Endothelial cell of umbilical vein (primary cell): ENCODE data around the gene IGHMBP2. TPM values are rescaled to one million over a fixed set of nuclear protein-coding genes. Genes with fewer than 3 reads are reported as not detected.

Source experiments
- BruUV-seq: library from RNA; stranded (reverse); fragments of 400-500 nt; replicated peaks from 2 replicates; lab custom pipeline; 2021; lab: Mats Ljungman, UMichigan
- CTCF ChIA-PET: fragments of 300-600, 350-600 bp; sonication (Branson Sonifier 250); formaldehyde crosslinking; loops from one replicate; lab custom pipeline; 2021; ENCODE audit warnings: antibody characterized with exemption, inconsistent platforms; lab: Charles Lee
- POLR2A ChIA-PET: fragments of 300-600, 350-600 bp; sonication (Branson Sonifier 250); formaldehyde crosslinking; loops from one replicate; lab custom pipeline; 2021; ENCODE audit warnings: antibody characterized with exemption, inconsistent platforms; lab: Charles Lee
- DNase-seq: peaks from one replicate; pipeline ENCODE4 v3.0.0-alpha.2; 2011; ENCODE audit warnings: low read depth, low spot score
- FAIRE-seq: peaks from 2 replicates; lab custom pipeline; 2011; peaks lifted over from hg19 to GRCh38; lab: Jason Lieb, UNC
- H2AFZ ChIP-seq: 2 replicates; pipeline ENCODE4 v1.6.0; 2012; ENCODE audit warnings: low read depth, low read length, control low read depth, inconsistent platforms
- H3K27ac ChIP-seq: 2 replicates; pipeline ENCODE4 v1.5.1; 2011; ENCODE audit warnings: low read depth, mild to moderate bottlenecking, control low read depth, low read length, moderate library complexity; ENCODE audit not compliant: insufficient read depth
- H3K27me3 ChIP-seq, 2 experiments: 2 replicates each; pipeline versions ENCODE4 v1.6.0 to v1.6.1; 2011; ENCODE audit warnings: low read length in 2 of 2, mixed read lengths in 1 of 2; ENCODE audit not compliant: control insufficient read depth in 2 of 2, insufficient read depth in 2 of 2
- H3K36me3 ChIP-seq, 2 experiments: 2 replicates in 1 of 2; 3 replicates in 1 of 2; pipeline ENCODE4 v1.5.1; 2011; ENCODE audit warnings: low read length in 2 of 2, mild to moderate bottlenecking in 1 of 2, moderate library complexity in 1 of 2; ENCODE audit not compliant: control insufficient read depth in 2 of 2, insufficient read depth in 2 of 2; ENCODE audit errors: extremely low read depth in 1 of 2
- H3K4me1 ChIP-seq: 3 replicates; pipeline ENCODE4 v1.5.1; 2011; ENCODE audit warnings: mild to moderate bottlenecking, low read length; ENCODE audit not compliant: control insufficient read depth, insufficient read depth; ENCODE audit errors: extremely low read depth
- H3K4me2 ChIP-seq: 2 replicates; pipeline ENCODE4 v1.6.1; 2011; ENCODE audit warnings: low read length, control low read depth, mixed read lengths; ENCODE audit not compliant: insufficient read depth
- H3K4me3 ChIP-seq, 3 experiments: fragments of 200-600 bp in 1 of 3; sonication (generic), shearing (Covaris generic) in 1 of 3; replicated peaks in 1 of 3; 2 replicates each; pipeline ENCODE4 v1.5.1; 2011 to 2016; ENCODE audit warnings: control low read depth in 3 of 3, low read length in 3 of 3, mild to moderate bottlenecking in 2 of 3, inconsistent platforms in 1 of 3, low read depth in 1 of 3, moderate library complexity in 1 of 3; ENCODE audit not compliant: insufficient read depth in 1 of 3
- H3K79me2 ChIP-seq: 2 replicates; pipeline ENCODE4 v1.6.0; 2012; ENCODE audit warnings: low read length, inconsistent platforms; ENCODE audit not compliant: control insufficient read depth, insufficient read depth
- H3K9ac ChIP-seq: replicated peaks from 2 replicates; pipeline ENCODE3; 2011; ENCODE audit warnings: low read length, control low read depth; ENCODE audit not compliant: insufficient read depth; ENCODE audit errors: extremely low read depth
- H3K9me1 ChIP-seq: replicated peaks from 3 replicates; pipeline ENCODE4 v1.6.0; 2011; ENCODE audit warnings: mild to moderate bottlenecking, low read length; ENCODE audit not compliant: control insufficient read depth, insufficient read depth; ENCODE audit errors: extremely low read depth
- H3K9me3 ChIP-seq: replicated peaks from 2 replicates; pipeline ENCODE4 v1.5.1; 2012; ENCODE audit warnings: low read length, inconsistent platforms; ENCODE audit not compliant: control insufficient read depth, insufficient read depth
- H4K20me1 ChIP-seq: replicated peaks from 2 replicates; pipeline ENCODE3; 2011; ENCODE audit warnings: mild to moderate bottlenecking, low read length; ENCODE audit not compliant: control insufficient read depth, insufficient read depth; ENCODE audit errors: extremely low read depth
- EZH2 ChIP-seq: IDR thresholded peaks from 2 replicates; pipeline ENCODE4 v1.6.1; 2012; ENCODE audit warnings: borderline replicate concordance, low read depth, mild to moderate bottlenecking, moderate library complexity, low read length, inconsistent platforms; ENCODE audit not compliant: severe bottlenecking
- FOS ChIP-seq: IDR thresholded peaks from 2 replicates; pipeline ENCODE4 v1.6.1; 2011; ENCODE audit warnings: mild to moderate bottlenecking, low read length, moderate library complexity, borderline replicate concordance; ENCODE audit not compliant: insufficient read depth
- GATA2 ChIP-seq: IDR thresholded peaks from 2 replicates; pipeline ENCODE4 v1.7.0; 2011; ENCODE audit warnings: low read depth, mild to moderate bottlenecking, moderate library complexity, mixed read lengths, low read length; ENCODE audit not compliant: insufficient read length, insufficient read depth
- JUN ChIP-seq: IDR thresholded peaks from 2 replicates; pipeline ENCODE4 v1.6.1; 2011; ENCODE audit warnings: borderline replicate concordance, low read depth; ENCODE audit not compliant: insufficient read length, insufficient read depth
- MYC ChIP-seq: IDR thresholded peaks from one replicate; pipeline ENCODE4 v1.6.1; 2011; ENCODE audit warnings: mild to moderate bottlenecking, low read depth, low read length
- POLR2A ChIP-seq: IDR thresholded peaks from 2 replicates; pipeline ENCODE4 v1.6.1; 2012; ENCODE audit warnings: low read depth, mild to moderate bottlenecking, control low read depth, low read length
- POLR2AphosphoS5 ChIP-seq: IDR thresholded peaks from 2 replicates; pipeline ENCODE4 v1.6.1; 2012; ENCODE audit warnings: low read depth, mild to moderate bottlenecking, control low read depth, low read length, moderate library complexity; ENCODE audit not compliant: insufficient read depth
- dilution Hi-C: fragments of 300-500 bp; cut with MboI; formaldehyde crosslinking; loops from one replicate; pipeline ENCODE4 v1.15.0; 2019; ENCODE audit warnings: low sequenced_read_pairs; ENCODE audit not compliant: extremely low pct_ligation_motif_present
- intact Hi-C: fragments of 100-400 bp; cut with micrococcal nuclease; formaldehyde crosslinking; loops from one replicate; pipeline ENCODE4 v1.10.0; 2022
- polyA plus RNA-seq, 4 experiments: library from polyadenylated mRNA; depleted of rRNA in 3 of 4; stranded (reverse) in 3 of 4; unstranded in 1 of 4; fragments of >200 nt; gene quantifications; 2 replicates each; pipeline versions ENCODE4 v1.2.1 to v1.2.3, GENCODE V29; 2011 to 2012; ENCODE audit warnings: missing spikeins in 1 of 4
- total RNA-seq: library from RNA; stranded (reverse); gene quantifications from 2 replicates; pipeline ENCODE4 v1.2.3, GENCODE V29; 2021
- TF ChIP-seq, protein P1 (sequence below), 2 donors: IDR thresholded peaks; 1 replicate in 1 of 2; 2 replicates in 1 of 2; pipeline ENCODE4 v1.5.1; 2011; ENCODE audit warnings: low read length in 2 of 2, mild to moderate bottlenecking in 2 of 2, moderate library complexity in 2 of 2, control low read depth in 1 of 2, inconsistent platforms in 1 of 2, low read depth in 1 of 2; ENCODE audit not compliant: insufficient read depth in 1 of 2; ENCODE audit errors: extremely low read depth in 1 of 2
- TF ChIP-seq, protein P2 (sequence below): IDR thresholded peaks from 2 replicates; pipeline ENCODE4 v1.6.1; 2011; ENCODE audit not compliant: insufficient read depth, insufficient read length

The IGHMBP2 gene
- total and polyA plus RNA-seq, 2 donors (not counting 3 experiments of a cell fraction or from before 2014, with no cell fraction given), result 10.9 to 25.1 TPM

DNA sequence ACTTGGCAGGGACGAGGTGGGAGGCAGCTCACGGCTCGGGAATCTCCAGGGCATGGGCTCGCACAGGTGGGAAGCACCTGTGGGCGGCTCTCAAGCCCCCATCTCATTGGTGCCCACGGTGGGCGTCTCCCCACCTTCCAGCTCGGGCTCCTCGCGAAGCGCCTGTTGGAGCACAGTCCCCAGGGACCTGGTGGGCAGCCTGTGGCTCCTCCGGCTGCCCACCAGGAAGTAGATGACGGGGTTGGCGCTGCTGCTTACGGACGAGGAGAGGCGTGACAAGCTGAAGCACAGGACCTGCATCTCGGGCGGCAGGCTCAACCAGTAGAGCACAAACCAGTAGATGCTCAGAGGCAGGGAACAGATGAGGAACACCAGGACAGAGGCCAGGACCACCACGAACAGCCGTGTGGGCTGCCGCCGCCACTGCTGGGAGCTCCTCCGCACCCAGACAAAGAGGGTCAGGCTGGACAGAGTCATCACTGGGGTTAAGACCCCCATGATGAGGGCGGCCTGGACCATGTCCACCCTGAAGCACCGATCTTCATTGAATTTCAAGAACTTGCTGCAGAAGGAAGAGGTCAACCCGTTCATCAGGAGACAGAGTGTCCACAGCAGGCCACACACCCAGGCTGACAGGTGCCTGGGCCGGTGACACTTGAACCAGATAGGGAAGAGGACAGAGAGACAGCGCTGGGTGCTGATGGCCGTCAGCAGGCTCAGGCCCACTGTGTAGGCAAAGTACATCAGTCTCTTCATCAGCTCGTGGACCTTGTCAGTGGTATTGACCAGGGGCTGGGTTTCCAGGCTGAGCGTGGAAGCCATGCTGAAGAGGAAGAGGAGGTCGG is 76.5 kb downstream of the IGHMBP2 start:
- intact Hi-C loops (no loop called here), dilution Hi-C loops (no loop called here)
- H3K4me3 ChIP-seq, result no peak overlapping the region
- DNase-seq (no peak), FAIRE-seq (no peak)
- H2AFZ ChIP-seq, result no peak overlapping the region
- H3K79me2 ChIP-seq, result no peaks in the 10 kb centered on the region
- no peaks in the 10 kb centered on the region for H3K9me1 ChIP-seq
- peaks cover 0 to 5% of the 10 kb centered on the region in 2 experiments for H3K27me3 ChIP-seq
- no peak overlapping the region for H3K4me2 ChIP-seq
- H3K9me3 ChIP-seq, result no peaks in the 10 kb centered on the region
- no peak overlapping the region for H3K9ac ChIP-seq
- BruUV-seq, result no TSS peak
- no peaks in the 10 kb centered on the region for H4K20me1 ChIP-seq
- no peaks in the 10 kb centered on the region for H3K36me3 ChIP-seq
- no peak overlapping the region for H3K27ac ChIP-seq
- no peaks in the 10 kb centered on the region for H3K4me1 ChIP-seq
- no peak for TF ChIP-seq MYC
- TF ChIP-seq POLR2A, result no peak
- TF ChIP-seq EZH2, result no peak
- TF ChIP-seq, protein P1, sequence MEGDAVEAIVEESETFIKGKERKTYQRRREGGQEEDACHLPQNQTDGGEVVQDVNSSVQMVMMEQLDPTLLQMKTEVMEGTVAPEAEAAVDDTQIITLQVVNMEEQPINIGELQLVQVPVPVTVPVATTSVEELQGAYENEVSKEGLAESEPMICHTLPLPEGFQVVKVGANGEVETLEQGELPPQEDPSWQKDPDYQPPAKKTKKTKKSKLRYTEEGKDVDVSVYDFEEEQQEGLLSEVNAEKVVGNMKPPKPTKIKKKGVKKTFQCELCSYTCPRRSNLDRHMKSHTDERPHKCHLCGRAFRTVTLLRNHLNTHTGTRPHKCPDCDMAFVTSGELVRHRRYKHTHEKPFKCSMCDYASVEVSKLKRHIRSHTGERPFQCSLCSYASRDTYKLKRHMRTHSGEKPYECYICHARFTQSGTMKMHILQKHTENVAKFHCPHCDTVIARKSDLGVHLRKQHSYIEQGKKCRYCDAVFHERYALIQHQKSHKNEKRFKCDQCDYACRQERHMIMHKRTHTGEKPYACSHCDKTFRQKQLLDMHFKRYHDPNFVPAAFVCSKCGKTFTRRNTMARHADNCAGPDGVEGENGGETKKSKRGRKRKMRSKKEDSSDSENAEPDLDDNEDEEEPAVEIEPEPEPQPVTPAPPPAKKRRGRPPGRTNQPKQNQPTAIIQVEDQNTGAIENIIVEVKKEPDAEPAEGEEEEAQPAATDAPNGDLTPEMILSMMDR (IDR thresholded peaks at IDR 0.05; ENCODE audit: extremely low read depth in 1 of 2, insufficient read depth in 1 of 2, low read depth in 1 of 2, low read length in 2 of 2), result no peak
- TF ChIP-seq, protein P2, sequence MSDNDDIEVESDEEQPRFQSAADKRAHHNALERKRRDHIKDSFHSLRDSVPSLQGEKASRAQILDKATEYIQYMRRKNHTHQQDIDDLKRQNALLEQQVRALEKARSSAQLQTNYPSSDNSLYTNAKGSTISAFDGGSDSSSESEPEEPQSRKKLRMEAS, result no peak
- no peak for TF ChIP-seq JUN
- no peak for TF ChIP-seq POLR2AphosphoS5
- no peak for TF ChIP-seq FOS
- TF ChIP-seq GATA2, result no peak
- ChIA-PET POLR2A (no interaction called here), CTCF (no interaction called here)
